Measurements from ENCODE around the gene EML1. TPM values are rescaled to one million over a fixed set of nuclear protein-coding genes. Genes with fewer than 3 reads are reported as not detected.

The EML1 gene
- total RNA-seq, 2 experiments from 2014 or later, result not detected

DNA sequence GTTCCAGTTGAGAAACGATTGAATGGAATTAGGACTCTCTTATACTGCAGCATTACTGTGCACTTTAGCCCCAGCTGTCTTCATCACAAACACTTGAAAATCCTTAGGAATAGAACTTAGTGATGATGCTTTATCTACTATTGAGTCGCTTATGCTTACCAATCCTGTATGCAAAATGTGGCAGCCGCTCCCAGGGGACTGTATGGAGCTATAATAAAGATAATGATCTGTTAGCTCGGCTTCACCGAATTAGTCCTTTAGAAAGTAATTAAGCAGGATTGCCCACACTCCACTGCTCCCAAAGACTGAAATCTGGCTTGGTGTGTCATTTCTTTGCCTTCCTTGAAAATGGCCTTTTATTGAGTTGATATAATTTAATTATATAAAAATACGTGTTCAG lies 10.6 kb downstream of the EML1 start:
- no peak overlapping the region for H2AFZ ChIP-seq (ENCODE audit: low read length)
- no peak for TF ChIP-seq EZH2phosphoT487 (IDR thresholded peaks at IDR 0.05; ENCODE audit: borderline replicate concordance, low read depth, low read length)
- TF ChIP-seq, protein P1, sequence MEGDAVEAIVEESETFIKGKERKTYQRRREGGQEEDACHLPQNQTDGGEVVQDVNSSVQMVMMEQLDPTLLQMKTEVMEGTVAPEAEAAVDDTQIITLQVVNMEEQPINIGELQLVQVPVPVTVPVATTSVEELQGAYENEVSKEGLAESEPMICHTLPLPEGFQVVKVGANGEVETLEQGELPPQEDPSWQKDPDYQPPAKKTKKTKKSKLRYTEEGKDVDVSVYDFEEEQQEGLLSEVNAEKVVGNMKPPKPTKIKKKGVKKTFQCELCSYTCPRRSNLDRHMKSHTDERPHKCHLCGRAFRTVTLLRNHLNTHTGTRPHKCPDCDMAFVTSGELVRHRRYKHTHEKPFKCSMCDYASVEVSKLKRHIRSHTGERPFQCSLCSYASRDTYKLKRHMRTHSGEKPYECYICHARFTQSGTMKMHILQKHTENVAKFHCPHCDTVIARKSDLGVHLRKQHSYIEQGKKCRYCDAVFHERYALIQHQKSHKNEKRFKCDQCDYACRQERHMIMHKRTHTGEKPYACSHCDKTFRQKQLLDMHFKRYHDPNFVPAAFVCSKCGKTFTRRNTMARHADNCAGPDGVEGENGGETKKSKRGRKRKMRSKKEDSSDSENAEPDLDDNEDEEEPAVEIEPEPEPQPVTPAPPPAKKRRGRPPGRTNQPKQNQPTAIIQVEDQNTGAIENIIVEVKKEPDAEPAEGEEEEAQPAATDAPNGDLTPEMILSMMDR (conservative IDR thresholded peaks at IDR 0.05; ENCODE audit: low read length), result no peak
- no peaks in the 10 kb centered on the region for H3K9me2 ChIP-seq (ENCODE audit: insufficient read depth, low read length)
- CTCF ChIA-PET (ENCODE audit: unreplicated experiment), result no interaction called here
- H3K79me2 ChIP-seq (ENCODE audit: insufficient read depth, low read depth, low read length), result no peaks in the 10 kb centered on the region
- H3K9me3 ChIP-seq (ENCODE audit: low read length), result no peaks in the 10 kb centered on the region
- no peak overlapping the region for H3K4me3 ChIP-seq (ENCODE audit: low read depth, low read length, poor library complexity, severe bottlenecking)
- no peak overlapping the region for H3K27ac ChIP-seq (ENCODE audit: low read depth, low read length, poor library complexity, severe bottlenecking)
- POLR2A ChIA-PET, result interaction anchor here (0.6 to 0.9 kb wide), 2 partner anchors 9 to 127 kb away, joined by 3 read pairs; no protein-coding TSS in a partner anchor
- H3K36me3 ChIP-seq (ENCODE audit: insufficient read depth, low read length), result no peaks in the 10 kb centered on the region
- no peaks in the 10 kb centered on the region for H3K4me1 ChIP-seq (ENCODE audit: insufficient read depth, low read length, poor library complexity, severe bottlenecking)
- no peaks in the 10 kb centered on the region for H4K20me1 ChIP-seq (ENCODE audit: insufficient read depth, low read length)
- no peak for DNase-seq (ENCODE audit: low spot score)
- no TSS peak for BruUV-seq (replicated peaks)
- no peak overlapping the region for H3K4me2 ChIP-seq (ENCODE audit: low read length)
- intact Hi-C loops (cut with micrococcal nuclease; ENCODE audit: unreplicated experiment), result no loop called here

DNA sequence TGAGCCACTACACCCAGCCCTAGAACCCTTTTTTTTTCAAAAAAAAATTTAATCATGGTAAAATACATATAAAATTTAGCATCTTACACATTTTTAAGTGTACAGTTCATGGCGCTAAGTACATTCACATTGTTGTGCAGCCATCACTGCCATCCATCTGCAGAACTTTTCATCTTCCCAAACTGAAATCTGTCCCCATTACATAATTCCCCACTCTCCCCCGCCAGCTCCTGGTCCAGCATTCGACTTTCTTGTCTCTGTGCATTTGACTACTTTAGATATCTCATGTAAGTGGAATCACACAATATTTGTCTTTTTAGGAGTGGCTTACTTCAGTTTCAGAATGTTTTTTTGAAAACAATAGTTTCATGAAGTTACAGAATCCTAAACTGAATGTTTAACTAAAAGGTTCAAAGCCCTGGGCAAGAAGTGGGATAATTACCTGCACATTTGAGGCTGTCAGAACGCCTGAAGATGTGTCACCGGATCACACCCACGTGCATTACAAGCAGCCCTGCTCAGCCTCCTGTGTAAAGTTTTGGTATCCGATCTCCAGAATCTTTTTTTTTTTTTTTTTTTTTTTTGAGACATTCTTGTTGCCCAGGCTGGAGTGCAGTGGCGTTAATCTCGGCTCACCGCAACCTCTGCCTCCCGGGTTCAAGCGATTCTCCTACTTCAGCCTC lies 12.7 kb downstream of the EML1 start:
- Histone ChIP-seq H3K9me3 (ENCODE audit: low read length) (no peaks in the 10 kb centered on the region), H3K4me3 (ENCODE audit: low read depth, low read length, poor library complexity, severe bottlenecking) (no peak overlapping the region), H2AFZ (ENCODE audit: low read length) (no peak overlapping the region), H4K20me1 (ENCODE audit: insufficient read depth, low read length) (no peaks in the 10 kb centered on the region), H3K79me2 (ENCODE audit: insufficient read depth, low read depth, low read length) (no peaks in the 10 kb centered on the region), H3K27ac (ENCODE audit: low read depth, low read length, poor library complexity, severe bottlenecking) (no peak overlapping the region), H3K4me1 (ENCODE audit: insufficient read depth, low read length, poor library complexity, severe bottlenecking) (no peaks in the 10 kb centered on the region), H3K36me3 (ENCODE audit: insufficient read depth, low read length) (no peaks in the 10 kb centered on the region), H3K4me2 (ENCODE audit: low read length) (no peak overlapping the region), H3K9me2 (ENCODE audit: insufficient read depth, low read length) (no peaks in the 10 kb centered on the region)
- intact Hi-C loops (cut with micrococcal nuclease; ENCODE audit: unreplicated experiment), result no loop called here
- no TSS peak for BruUV-seq (replicated peaks)
- no peak for DNase-seq (ENCODE audit: low spot score)
- TF ChIP-seq, protein P1 (conservative IDR thresholded peaks at IDR 0.05; ENCODE audit: low read length), result no peak
- no peak for TF ChIP-seq EZH2phosphoT487 (IDR thresholded peaks at IDR 0.05; ENCODE audit: borderline replicate concordance, low read depth, low read length)
- CTCF ChIA-PET (ENCODE audit: unreplicated experiment), result no interaction called here
- POLR2A ChIA-PET, result no interaction called here

DNA sequence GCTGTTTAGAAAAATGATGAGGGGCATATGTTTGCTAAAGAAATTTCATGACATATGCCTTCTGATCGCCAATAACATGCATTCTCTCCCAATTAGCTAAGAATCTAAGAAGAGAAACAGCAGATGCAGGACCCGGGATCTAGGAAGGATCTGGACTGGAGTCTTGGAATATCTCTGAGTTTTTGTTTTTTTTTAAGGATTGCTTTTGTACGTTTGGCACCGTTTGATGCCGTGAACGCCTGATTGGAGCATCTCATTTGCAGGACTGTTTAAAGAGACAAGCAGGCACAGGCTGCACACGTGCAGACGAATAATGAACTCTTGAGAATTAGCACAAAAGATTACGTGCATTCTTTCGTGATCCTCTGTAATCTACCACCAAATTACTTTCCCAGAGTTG lies 13.6 kb downstream of the EML1 start:
- Histone ChIP-seq H3K4me3 (ENCODE audit: low read depth, low read length, poor library complexity, severe bottlenecking) (no peak overlapping the region), H3K4me1 (ENCODE audit: insufficient read depth, low read length, poor library complexity, severe bottlenecking) (no peaks in the 10 kb centered on the region), H3K9me2 (ENCODE audit: insufficient read depth, low read length) (no peaks in the 10 kb centered on the region), H3K4me2 (ENCODE audit: low read length) (no peak overlapping the region), H3K27ac (ENCODE audit: low read depth, low read length, poor library complexity, severe bottlenecking) (no peak overlapping the region), H2AFZ (ENCODE audit: low read length) (no peak overlapping the region), H4K20me1 (ENCODE audit: insufficient read depth, low read length) (no peaks in the 10 kb centered on the region), H3K36me3 (ENCODE audit: insufficient read depth, low read length) (no peaks in the 10 kb centered on the region), H3K79me2 (ENCODE audit: insufficient read depth, low read depth, low read length) (no peaks in the 10 kb centered on the region), H3K9me3 (ENCODE audit: low read length) (no peaks in the 10 kb centered on the region)
- BruUV-seq (replicated peaks), result no TSS peak
- ChIA-PET CTCF (ENCODE audit: unreplicated experiment) (no interaction called here), POLR2A (no interaction called here)
- DNase-seq (ENCODE audit: low spot score), result no peak
- intact Hi-C loops (cut with micrococcal nuclease; ENCODE audit: unreplicated experiment), result no loop called here
- TF ChIP-seq, protein P1 (conservative IDR thresholded peaks at IDR 0.05; ENCODE audit: low read length), result no peak
- no peak for TF ChIP-seq EZH2phosphoT487 (IDR thresholded peaks at IDR 0.05; ENCODE audit: borderline replicate concordance, low read depth, low read length)
